GM19467 (cell line): ENCODE data around the gene PMFBP1.

Source experiments
- ATAC-seq: cut with Tn5 transposase; IDR thresholded peaks from one replicate; pipeline ENCODE4 v1.9.1; 2021; ENCODE audit warnings: mild to moderate bottlenecking, moderate library complexity; ENCODE audit not compliant: unreplicated experiment

Gene PMFBP1

DNA sequence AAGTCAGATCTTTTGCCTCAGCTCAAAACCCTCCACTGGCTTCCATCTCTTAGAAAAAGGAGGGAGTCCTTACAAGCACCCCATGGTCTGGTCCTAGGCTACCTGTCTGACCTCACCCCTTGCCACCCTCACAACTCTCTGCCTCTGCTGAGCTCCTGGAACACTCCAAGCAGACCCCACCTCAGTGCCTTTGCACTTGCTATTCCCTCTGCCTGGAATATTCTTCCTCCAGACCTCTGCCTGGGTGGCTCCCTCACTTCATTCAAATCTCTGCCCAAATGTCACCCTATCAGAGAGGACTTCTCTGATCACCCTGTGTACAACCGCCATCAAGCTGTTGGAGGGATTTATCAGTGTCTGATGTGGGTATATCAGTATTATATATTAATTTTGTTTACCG, 37.4 kb downstream of the PMFBP1 start:
- no peak for ATAC-seq

DNA sequence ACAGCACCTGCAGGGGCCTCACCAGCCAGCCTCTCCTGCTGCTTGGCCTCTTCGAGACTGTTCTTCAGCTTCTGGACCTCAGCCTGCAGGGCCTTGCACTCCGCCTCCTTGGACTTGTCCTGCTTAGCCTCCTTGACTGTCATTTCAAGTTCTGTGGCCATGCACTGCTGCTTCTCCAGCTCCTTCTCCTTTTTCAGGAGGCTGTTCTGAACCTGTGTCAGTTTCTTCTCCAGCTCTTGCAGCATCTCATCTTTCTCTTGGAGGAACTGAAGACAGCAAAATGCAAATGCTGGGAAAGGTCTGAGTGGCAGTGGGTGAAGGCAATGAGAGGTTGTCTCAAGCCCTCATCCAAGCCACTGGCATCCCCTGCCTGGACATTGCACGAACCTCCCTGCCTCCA, 39.2 kb downstream of the PMFBP1 start:
- no peak for ATAC-seq

DNA sequence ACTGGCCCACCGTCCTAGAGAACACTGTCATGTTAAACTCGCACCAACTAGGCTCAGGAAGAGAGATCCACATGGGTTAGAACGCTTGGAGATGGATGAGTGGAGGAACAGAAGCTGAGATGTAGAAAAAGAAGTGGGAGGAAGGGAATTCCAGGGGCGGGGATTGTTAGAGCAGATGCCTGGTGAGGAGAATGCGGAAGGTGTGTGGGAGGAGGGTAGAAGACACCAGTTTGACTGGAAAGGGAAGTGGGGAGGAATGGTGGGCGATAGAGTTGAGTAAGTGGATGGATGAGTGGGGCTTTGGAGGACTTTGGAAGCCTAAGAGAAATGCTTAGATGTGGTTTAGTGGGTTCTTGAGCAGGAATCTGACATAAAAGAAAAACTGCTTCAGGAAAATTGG, 40.9 kb downstream of the PMFBP1 start:
- ATAC-seq = no peak

DNA sequence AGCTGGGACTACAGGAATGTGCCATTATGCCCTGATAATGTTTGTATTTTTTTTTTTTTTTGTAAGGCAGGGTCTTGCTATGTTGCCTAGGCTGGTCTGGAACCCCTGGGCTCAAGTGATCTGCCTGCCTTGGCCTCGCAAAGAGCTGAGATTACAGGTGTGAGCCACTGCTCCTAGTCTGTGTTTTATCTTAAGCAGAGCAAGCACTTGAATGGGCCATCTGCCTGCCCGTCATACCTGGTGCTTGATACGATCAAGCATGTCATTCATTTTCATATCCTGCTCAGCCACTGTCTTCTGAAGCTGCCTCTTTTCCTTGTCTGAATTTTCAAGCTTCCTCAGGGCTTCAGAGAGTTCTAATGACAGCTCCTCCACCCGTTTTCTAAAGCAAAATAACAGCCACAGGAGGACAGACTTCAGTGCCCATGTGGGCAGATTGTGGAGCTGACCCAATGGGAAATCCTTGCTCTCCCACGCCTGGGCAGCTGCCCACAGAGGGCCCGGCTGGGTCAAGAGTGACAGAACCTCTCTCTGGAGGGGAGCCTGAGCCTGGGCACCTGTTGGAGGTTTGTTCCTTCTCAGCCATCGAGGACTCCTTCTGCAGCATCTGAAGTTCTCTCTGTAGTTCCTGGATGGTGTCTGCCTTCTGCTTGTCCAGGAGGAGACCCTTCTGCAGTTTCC, 41.8 kb downstream of the PMFBP1 start:
- ATAC-seq = no peak

DNA sequence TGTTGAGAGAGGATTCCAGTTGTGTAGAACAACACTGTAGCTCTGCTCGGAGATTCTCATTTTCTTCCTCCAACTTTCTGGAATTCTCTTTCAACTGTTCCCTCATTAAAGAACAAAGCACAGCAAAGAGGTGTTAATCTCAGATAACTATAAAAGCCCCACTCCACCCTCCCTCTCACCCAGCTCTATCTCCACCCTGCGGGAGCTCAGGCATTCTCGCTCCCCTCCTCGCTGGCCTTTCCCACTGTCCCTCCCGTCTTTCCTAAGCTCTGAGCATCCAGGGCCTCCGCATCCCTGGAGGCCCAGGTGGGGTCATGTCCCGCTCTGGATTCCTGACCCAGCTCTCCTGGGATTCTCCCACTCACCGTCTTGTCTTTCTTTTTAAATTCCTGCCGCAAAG, 43.3 kb downstream of the PMFBP1 start:
- ATAC-seq = no peak

DNA sequence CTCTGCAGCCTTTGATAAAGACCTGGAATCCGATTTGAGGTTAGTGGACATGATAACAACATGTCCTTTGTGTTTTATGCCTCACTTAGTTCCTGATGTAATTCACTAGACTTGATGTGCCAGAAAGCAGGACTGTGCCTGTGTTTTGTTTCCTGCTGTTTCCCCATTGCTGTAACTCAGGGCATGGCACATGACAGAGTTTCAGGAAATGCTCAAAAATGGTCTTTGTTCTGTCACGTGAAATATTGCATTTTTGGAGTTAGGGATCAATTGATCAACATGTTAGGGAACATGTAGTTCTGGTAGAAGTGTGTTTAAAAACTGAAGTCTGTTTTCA, 45.6 kb downstream of the PMFBP1 start:
- no peak for ATAC-seq

DNA sequence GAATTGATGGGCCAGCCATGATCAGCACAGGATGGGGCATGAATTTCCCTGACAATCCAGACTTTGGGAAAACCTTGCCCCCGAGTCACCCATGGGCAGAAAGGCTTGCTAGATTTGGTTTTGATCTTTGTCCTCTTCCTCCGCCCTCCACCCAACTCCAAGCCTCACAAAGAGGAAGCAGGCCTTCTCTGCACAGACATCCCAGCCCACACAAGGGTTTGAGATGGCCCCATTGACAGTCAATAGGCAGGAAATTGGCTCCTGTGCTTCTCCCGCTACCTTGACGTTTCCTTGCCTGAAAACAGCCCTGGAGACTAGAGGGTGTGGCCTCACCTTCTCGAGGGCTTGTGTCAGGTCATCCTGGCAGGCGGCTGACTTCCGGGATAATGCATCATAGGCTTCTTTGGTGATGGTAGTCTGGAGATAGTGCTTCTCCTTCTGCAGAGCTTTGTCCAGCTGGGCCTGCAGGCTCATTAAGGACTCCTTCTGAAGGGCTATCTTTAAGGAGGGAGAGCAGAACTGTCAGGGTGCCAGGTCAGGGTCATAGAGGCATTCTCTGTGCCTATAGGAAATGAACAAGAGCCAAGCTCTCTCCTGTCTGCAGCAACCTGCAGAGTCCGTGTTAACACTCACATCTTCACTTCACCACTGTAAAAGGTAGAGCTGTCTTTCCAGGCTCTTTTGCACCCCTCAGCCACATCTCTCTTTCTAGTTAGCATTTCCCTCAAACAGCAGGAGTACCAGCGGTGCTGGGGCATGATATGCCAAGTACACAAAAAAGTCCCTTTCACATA, 46.1 kb downstream of the PMFBP1 start:
- no peak for ATAC-seq

DNA sequence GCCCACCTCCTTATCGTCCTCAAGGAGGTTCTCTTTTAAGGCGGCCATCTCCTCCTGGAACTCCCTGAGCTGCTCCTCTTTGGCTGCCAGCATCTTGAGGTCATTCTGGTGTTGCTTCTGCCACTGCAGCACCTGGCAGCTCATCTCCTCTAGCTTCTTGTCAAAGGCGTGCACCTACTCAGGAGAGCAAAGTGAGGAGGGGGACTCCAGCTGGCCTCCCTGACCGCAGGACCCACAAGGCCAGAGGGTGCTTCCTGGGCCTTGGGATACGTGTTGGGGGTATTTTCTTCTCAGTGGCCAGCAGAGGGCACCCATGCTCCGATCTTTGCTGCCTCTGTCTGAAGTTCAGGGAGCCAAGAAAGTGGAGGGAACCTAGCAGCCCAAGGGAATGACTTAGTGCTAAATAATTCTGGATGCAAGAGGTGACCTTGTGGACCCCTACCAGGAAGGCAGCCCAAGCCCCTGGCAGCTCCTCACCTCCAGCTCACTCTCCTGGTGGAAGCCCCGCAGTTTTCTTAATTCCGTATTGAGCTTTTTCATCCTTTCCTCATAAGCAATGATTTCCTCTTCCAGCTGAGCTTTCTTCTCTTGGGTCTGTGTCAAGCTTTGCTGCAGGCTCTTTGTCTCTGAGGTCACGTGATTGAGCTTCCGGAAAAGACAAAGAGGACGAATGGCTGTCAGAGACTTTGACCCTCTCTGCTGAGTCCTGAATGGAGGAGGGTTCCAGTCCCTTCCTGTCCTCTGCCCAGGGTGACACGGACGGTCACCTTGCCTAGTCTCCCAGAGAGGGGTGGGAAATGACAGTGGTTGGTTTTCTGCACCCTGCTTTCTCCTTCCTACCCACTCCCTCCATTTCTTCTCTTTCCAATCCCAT, 47.0 kb downstream of the PMFBP1 start:
- ATAC-seq = no peak

DNA sequence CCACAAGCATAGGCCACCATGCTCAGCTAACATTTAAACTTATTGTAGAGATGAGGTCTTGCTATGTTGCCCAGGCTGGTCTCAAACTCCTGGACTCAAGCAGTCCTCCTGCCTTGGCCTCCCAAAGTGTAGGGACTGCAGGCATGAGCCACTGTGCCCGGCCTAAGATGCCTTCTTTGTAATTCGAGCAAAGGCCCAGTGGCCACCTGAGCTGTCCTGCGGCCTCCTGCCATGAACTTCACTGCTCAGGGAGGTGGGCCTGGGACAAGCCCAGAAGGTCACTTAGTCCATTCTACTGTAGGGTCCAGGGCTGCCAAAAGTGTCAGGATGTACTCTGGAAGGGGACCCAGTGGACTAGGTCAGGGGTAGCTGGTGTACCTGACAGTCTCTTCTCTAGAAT, 47.8 kb downstream of the PMFBP1 start:
- no peak for ATAC-seq

DNA sequence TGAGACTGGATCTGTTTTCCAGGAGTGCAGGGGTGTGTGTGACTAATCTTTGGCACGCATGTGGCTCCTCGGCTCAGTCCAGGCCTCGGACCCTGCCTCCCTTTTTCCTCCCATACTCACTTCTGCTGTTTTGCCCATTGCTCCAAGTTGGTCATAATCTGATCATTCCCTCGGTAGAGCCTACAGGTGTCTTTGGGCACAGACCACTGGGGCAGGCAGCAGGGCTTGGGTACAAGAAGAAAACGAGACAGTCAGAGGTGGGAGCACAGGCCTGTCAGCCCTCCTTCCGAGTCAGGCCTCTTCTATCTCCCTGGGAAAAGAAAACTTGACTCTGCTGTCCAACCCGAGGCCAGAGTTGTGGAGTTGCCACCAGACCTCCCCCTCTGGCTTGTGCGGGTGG, 48.5 kb downstream of the PMFBP1 start:
- ATAC-seq = no peak

DNA sequence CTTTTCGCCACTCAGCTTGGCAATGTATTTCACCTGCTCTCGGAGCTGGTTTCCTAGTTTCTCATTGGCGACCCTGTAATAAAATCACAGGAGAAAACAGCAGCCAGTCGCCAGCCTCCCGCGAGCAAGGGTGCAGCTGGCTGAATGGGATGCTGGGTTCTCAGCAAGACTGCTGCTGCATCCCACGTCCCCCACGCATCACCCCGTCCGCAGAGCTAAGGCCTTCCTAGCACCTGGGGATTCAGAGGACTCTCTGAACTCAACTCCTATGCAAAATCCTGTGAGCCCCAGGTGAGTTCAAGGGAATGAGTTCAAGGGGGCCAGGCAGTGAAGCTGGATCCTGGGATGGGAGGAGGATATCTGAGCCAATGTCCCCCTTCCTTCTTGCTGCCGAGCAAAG, 49.0 kb downstream of the PMFBP1 start:
- no peak for ATAC-seq

DNA sequence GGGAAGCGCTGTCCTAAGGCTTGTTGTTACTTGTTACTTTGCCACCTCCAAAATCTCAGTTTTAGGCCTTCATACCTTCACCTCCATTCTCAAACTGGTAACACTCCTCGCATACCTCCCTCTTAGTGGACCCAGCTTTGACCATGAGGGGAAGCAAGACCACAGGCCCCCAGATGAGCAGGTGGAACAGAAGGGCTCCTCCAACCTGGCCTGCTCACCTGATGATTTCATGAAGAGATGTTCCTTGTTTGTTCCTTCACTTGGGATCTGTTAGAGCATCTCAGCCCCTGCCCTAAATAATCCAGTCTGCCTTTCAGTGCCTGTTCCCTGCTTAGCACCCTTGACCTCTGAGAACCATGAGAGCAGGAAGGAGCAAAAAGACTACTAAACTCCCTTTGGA, 49.6 kb downstream of the PMFBP1 start:
- no peak for ATAC-seq

DNA sequence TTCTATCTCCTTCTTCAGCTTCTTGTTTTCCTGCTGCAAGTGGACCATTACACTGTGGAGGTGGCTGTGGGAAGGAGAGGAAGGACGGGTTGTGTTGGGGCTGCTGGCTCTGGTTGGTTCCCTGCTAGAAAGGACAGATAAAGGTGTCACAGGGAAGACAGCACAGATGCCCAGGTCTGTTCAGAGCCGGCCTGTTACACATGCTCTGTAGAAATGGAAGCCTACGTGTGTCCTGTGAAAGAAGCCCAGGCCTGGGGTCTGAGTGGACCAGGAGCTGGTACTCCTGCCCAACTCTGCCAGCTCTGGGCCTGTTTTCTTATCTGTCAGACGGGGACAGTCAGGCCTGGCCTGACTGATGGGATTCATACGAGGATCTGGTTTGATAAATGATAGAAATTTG, 51.9 kb downstream of the PMFBP1 start:
- no peak for ATAC-seq

DNA sequence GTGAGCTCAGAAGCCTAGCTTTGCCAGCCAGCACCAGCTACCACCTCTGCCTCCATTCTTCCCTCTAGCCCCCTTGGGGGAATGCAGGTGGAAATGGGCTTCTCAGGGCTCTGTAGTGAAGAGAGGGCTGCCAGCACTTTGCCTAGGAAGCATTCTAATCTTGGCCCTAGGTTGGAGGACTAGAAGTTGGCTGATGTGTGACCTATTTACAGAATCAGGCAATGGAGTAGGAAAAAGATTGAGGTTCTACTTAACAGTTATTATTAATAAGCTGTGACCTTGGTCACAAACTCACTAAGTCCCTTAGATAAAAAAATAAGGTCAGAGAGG, 58.4 kb downstream of the PMFBP1 start:
- ATAC-seq = no peak

DNA sequence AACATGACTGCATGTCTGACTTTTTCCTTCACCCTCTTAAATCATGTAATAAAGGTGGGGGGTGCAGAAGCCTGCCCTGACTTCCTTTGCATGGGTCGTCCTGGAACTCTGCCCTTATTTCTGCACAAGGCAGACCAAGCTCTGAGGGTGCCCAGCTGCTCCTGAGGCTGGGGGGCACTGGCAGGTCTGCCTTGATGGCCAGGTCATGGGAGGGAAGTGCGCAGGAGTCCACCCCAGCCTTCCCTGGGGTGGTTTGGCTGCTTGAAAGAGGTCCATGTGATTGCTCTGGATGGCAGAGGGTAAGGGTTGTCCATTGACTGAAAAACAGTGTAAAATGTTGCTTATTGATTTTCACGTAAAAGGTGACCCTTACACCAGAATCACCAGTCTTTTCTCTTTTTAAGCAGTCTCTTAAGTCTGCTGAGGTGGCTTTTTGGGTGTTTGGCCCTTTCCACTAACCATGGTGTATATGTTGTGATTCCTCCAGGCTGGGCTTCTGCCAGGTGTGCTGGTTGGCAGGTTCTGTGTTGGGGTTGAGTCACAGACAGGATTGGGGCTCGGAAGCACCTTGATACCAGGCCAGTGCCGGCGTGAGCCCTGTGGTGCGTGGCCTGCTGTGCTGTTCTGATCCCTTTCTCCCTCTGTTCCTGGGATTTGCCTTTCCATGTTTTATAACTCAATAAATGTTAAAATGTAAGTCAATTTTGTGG, 58.9 kb downstream of the PMFBP1 start:
- ATAC-seq = no peak

DNA sequence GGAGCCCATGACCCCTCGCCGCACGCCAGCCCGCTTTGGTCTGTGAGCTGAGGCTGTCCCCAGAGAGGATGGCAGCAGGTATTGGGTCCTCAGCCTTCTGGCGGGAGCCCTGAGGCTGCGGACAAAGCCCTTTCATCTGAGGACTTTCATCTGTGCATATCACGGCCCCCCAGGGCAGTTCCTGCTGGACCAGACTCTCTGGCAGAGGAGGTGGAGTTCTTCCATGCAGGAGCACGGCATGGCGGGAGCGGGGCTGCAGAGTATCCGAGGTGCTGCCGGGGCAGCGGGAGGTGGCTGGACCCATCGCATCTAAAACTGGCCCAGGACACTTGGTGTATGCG, 59.5 kb downstream of the PMFBP1 start:
- no peak for ATAC-seq

DNA sequence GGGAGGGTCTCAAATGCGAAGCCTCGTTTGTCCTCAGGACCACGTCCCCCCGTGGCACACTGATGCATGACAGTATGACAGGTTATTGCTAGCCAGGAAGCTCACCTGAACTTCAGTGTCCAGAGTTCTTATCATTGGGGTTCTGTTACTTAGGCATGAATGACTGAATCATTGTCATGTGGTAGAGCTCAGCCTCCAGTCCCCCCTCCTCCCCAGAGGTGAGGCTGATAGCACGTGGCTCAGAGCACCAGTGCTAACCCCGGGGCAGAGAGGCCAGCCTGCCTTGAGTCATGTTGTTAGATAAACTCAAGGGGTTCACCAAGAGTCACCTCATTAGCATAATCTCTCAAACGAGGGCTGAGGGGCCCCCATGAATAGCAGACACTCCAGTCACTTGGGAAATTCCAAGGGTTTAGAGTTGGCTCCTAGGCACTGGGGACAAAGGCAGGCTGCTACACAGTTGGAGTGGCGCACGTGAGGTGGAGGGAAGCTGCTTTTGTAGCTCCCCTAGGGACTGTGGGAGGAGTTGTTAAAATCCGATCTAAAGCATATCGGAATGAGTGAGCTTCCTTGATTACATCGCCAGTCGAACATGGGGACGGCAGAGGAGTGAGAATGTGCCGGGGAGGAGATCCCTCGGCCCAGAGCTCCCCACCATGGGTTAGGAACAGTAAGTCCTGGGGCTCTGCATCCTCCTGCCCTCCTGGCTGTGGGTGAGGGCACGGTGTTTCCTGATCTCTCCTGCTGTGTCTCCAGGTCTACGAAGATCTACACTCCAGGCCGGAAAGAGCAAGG, 60.1 kb downstream of the PMFBP1 start:
- no peak for ATAC-seq

DNA sequence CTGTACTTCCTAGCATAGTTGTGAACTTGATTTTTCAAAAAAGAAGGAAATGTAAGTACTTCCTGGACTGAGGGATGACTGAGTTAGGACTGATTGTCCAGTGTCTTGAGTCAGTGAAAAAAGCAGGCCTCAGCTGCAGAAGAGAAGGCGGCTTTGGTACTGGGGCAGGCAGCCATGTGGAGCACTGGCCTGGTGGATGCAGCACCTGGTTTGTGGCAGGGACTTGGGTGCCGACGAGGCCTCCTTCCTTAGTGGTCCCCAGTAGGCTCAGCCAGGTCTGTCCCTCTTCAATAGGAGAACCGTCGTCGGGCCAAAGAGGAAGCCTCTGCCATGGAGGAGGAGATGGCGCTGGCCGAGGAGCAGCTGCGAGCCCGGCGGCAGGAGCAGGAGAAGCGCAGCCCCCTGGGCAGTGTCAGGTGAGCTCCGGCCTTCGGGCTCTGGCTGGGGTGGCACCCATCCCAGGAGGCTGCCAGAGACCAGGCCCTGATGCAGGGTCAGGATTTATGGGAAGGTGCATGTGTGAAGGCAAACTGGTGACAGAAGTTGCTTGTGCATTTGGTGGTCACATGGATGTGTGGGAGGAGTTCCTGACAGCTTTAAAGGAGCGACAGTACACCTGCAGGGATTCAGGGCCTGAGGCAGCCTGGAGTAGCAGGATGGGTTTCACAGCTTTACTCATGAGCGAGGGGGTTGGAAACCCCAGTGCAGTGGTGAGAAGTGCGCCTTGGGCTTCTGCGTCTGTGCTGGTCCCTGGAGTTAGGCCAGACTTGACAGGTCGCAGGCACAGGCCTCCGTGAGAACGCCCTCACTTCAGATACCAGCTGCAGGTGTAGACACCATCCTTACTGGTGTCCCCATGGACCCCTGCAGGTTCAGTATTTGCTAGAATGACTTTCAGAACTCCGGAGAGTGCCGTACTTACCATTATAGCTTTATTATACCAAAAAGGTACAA, 61.0 kb downstream of the PMFBP1 start:
- ATAC-seq = no peak

DNA sequence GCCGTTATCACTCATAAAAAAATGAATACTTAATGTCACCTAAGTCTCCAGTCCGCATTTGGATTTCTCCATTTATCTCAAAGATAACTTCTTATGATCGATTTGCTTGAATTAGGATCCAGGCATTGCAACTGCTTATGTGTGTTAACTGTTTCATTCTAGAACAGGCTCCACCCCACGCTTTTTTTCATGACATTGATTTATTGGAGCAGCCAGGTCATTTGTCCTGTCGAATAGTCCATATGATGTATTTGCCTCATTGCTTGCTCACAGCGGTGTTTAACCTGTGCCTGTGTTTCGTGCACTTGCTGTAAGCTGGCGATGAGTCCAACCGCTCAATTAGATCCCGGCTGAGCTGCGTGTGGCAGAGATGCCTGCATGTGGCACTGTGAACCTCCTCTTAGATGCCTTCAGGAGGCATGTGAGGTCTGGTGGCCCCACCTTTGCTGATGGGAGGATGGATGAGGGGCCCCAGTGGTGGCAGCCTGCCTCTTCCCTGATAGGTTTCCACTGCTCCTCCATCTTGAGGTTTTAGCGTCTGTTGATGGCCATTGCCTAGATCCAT, 61.9 kb downstream of the PMFBP1 start:
- ATAC-seq = no peak
